NCI-H1694 treated with DMSO at 0.1 percent for 48 hours (cell line): Measurements from ENCODE around the gene POLD3.
"Not testable (repeated sequence)": the region's sequence is repeated elsewhere in the genome, so short reads cannot be mapped to it uniquely, and the experiment has no call there.

Source experiments
- DNase-seq: peaks from one replicate; lab custom pipeline; 2025; lab: John Stamatoyannopoulos, UW

POLD3 gene

GRCh38 chr11:74636630-74637184 is 44.3 kb downstream of the POLD3 start:
- DNase-seq, result no peak

DNA sequence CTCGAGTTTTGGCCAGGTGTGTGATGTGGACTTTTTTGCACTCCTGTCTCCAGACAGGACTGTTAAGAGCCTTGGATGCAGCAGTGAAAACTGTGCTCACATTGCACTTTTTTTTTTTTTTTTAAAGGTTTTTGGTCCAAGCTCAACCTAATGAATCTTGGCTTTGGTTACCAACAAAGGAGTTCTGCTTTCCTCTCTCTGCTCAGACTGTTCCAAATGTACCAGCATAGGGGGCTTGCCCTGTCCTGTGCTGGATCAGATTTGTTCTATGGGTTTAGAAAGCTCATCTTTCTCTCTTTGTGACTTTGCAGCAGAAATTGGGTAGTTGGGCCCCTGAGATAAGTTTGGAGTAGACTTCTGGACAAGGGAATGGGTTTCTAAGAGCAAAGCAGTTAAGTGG is 45.3 kb downstream of the POLD3 start:
- no peak for DNase-seq

GRCh38 chr11:74638869-74639268 is 46.5 kb downstream of the POLD3 start:
- DNase-seq, result no peak

GRCh38 chr11:74639533-74639932 is 47.2 kb downstream of the POLD3 start:
- no peak for DNase-seq

GRCh38 chr11:74641289-74641688 is 48.9 kb downstream of the POLD3 start:
- no peak for DNase-seq

- no peak for DNase-seq
These were observed 49.5 kb downstream of the POLD3 start for GRCh38 chr11:74641905-74642304.

DNA sequence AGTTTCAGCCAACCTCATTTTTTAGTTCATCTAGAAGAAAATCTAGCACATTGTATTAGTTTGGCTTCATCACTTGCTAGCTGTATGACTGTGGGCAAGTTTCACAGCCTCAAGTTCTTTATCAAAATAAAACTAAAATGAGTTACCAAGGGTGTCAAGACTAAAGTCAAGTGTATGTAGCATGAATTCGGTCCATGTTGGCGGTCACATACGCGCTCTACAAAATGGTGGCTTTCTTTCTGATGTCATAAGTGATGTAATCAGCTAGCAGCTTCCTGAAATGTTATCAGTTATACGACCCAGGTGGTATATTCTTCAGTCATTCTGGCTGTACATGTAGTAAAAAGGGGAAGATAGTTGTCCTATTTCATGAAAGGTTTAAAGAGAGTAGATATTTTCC is 50.5 kb downstream of the POLD3 start:
- DNase-seq, result no peak

- DNase-seq, result no peak
These were observed 51.7 kb downstream of the POLD3 start for GRCh38 chr11:74644081-74644480.

- DNase-seq, result no peak
These were observed 53.8 kb downstream of the POLD3 start for GRCh38 chr11:74646215-74646614.

DNA sequence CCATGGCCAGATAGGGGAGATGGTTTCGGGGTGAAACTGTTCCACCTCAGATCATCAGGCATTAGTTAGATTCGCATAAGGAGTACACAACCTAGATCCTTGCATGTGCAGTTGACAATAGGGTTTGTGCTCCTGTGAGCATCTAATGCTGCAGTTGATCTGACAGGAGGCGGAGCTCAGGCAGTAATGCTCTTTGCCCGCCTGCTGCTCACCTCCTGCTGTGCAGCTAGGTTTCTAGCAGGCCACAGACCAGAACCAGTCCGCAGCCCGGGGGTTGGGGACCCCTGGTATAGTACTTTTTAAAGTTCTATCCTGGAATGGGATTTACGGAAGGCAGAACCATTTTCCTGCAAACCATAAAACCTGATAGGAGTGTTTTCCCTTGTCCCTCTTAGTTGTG is 54.6 kb downstream of the POLD3 start:
- no peak for DNase-seq

DNA sequence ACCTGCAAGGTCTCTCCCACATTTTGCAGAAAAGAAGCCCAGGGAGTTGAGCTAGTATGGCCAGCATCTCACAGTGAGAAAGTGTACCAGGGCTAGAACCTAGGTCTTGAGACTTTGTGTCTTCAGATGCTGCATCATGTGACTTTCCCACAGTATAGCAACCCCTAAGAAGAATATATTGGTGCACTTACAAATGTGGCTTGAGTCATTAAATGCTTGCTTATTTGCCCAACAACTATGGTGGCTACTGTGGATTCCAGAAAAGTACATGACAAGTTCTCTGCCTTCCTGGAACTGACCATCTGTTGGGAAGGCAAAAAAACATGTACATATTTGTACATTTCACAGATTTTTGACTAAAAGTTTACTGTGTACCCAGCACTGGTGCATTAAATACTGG is 55.0 kb downstream of the POLD3 start:
- DNase-seq, result no peak

DNA sequence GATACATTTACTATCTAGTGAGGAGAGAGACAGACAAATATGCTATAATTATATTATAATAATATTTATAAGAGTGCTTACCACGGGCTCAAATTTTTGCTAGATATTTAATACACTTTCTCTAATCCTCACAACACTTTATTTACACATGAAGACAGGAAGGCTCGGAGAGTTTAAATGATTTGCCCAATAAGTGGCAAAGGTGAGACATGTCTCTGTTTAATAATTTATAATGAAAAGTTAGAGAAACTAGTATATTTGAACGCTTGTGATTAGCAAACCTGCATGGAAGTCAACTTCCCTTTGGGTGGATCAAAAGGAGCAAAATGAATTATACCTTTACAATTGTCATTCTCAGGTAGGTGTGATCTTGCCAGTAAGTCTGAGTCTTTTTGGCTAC is 55.4 kb downstream of the POLD3 start:
- no peak for DNase-seq

DNA sequence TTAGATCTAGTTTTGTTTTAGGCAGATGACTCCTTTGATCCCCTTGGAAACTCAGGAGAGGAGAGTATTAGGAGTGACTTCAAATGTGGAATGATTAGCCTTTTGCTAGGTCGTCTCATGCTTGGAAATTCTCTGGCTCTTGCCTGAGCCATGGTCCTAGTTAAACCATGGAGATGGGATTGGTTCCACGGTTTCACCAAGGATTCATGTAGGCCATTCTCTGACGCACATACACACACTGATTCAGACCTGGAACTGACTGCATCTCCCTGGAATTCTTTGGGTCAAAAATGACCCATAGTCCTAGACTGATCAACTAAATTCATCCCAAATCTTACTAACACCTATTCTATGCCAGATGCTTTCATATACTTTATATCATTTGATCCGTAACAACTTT is 56.5 kb downstream of the POLD3 start:
- no peak for DNase-seq

GRCh38 chr11:74650498-74650897 is 58.1 kb downstream of the POLD3 start:
- no peak for DNase-seq

DNA sequence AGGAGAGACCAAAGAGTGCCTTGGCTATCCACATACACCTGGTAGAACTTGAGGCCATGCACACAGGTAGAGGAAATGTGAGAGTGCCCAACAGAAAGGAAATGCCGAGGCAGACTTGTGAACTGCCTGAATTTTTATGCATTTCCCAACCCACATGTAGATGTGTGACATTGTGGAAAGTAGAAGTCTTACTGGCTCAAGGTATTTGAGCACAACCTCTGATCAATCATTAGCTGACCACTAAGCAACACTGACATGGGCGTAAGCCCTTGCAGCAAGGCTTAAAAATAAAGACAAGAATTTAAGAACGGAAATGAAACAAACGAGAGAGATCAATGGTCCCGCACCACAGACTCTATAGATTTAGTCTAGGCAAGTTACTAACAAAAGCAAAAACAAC is 62.6 kb downstream of the POLD3 start:
- DNase-seq, result no peak

DNA sequence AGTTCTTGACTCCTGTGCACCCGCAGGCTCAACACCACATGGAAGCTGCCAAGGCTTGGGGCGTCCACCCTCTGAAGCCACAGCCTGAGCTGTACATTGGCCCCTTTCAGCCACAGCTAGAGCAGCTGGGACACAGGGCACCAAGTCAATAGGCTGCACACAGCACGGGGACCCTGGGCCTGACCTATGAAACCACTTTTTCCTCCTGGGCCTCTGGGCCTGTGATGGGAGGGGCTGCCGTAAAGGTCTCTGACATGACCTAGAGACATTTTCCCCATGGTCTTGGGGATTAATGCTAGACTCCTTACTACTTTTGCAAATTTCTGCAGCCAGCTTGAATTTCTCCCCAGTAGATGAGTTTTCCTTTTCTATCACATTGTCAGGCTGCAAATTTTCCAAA is 66.7 kb downstream of the POLD3 start:
- not testable (repeated sequence) for DNase-seq

GRCh38 chr11:74662487-74663103 is 70.2 kb downstream of the POLD3 start:
- no peak for DNase-seq

DNA sequence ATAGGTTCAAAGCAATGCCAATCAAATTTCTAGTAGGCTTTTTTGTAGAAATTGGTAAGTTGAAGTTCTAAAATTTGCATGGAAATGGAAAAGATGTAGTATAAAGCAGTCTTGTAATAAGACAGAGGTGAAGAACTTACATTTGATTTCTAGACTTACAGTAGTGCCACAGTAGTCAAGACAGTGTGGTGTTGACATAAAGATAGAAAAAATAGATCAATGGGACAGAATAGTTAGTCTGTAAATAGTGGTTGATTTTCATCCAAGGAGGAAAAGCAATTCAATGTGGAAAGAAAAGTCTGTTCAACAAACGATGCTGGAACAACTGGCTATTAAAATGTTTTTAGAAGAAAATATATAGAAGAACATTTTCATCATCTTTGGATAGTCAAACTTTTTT is 70.9 kb downstream of the POLD3 start:
- DNase-seq, result no peak

DNA sequence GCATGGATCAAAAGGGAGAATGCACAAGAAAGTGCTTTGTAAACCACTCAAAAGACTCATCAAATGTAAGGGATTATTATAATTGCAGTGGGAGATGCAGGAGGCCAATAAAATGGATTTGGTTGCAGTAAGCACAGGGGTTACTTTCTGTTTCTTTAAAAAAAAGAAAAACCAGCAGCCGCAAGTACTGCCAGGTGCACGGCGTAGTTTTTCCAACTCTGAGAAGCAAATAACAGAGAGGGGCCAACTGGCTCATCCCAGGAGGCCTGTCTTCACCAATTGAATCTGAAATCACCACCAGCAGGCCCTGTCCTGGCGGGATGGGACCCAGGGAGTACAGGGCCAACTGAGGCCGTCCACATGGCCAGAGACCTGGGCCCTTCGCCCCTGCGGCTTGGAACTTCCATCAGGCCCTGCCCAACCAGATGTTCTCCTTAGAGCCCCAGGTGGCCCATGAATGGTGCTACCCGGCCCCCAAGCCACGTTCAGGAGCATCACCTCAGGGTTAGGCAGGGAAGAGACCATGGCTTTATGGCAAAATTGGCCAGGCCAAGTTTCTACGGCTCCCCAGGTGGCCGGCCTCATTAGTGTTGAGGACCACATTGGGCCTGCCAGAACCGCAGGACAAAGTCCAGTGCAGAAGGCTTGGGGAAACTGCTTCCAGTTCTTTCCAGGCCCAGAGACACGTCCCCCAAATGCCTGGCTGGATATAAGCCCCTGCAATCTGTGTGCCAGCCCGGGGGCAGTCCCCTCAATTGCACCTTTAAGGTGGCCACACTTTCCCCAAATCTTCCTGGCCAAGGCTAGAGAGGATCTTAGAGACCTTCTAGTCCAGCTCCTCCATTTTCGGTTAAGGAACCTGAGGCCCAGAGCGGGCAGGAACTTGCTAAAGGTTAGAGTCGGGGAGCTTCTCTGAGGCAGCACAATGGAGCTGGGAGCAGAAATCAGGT is 77.1 kb downstream of the POLD3 start:
- no peak for DNase-seq

DNA sequence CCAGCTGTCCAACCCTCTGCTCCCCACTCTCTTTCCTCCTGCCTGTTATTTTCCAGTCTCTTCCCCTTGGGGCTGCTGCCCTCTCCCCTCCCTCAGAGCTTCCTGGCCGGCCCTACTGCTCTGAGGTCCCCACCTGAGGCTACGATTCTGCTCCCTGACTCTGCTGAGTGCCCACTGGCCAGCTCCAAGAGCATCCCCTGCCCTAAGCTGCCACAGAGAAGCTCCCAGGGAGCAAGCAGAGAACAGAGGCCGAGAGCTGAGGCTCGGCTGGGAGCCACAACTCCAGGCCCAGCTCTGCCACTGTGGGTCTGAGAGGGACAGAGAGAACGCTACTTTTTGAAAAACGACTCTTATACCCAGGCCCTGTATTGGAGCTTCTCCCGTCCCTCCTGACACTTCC is 77.8 kb downstream of the POLD3 start:
- DNase-seq, result no peak

GRCh38 chr11:74671520-74672196 is 79.3 kb downstream of the POLD3 start:
- DNase-seq, result no peak

DNA sequence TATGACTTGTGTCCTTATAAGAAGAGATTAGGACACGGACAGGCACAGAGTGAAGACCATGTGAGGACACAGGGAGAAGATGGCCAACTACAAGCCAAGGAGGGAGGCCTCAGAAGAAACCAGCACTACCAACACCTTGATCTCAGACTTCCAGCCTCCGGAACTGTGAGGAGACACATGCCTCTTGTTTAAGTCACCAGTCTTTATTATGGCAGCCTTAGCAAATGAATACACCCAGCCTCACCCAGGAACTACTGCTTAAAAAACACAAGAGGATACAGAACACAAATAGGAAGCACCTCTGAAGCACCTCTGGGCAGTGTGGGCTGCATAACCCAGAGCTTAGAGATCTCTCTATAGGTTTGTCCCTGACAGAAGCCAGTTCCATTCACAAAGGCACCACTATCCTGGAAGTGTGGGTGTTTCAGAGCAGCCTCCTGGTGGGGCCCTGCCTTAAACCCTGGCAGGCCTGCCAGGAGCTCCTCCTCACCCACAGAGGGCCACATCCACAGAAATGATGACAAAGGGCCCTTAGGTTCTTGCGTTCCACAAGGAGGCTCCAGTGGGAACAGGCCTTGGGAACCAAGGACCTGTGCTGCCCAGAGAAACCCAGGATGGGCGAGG is 80.1 kb downstream of the POLD3 start:
- no peak for DNase-seq
